DMS 273 (cell line): Measurements from ENCODE around the gene AGRP.
"Not testable (repeated sequence)": the region's sequence is repeated elsewhere in the genome, so short reads cannot be mapped to it uniquely, and the experiment has no call there.

Source experiments
- DNase-seq: peaks from one replicate; lab custom pipeline; 2025; ENCODE audit not compliant: unreplicated experiment; lab: John Stamatoyannopoulos, UW

The AGRP gene

DNA sequence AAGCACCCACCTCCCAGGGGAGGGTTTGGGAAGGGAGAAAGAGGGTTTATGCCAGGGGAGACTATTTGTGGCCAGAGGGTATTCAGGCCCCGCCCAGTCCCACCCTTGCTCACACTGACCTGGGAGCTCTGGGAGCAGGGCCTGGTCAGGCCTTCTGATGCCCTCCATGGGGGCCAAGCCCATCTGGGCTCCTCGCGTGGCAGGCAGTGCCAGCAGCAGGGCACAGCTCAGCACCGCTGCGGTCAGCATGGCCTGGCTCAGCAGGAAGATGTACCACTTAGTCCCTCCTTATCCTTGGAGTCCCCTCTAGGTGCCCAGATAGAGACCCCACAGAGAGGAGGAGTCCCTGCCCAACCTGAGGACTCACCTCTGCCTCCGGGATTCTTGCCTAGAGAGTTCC is at the start of gene AGRP:
AGRP (minus strand) TSS at position 398 of the 400 bp plus-strand sequence; CDS start at position 249, 149 bp downstream.
- no peak for DNase-seq

GRCh38 chr16:67531247-67531646 is 47.9 kb upstream of the AGRP start:
- no peak for DNase-seq

GRCh38 chr16:67530013-67530939 is 46.9 kb upstream of the AGRP start:
- peak; percentile 68 for DNase-seq

DNA sequence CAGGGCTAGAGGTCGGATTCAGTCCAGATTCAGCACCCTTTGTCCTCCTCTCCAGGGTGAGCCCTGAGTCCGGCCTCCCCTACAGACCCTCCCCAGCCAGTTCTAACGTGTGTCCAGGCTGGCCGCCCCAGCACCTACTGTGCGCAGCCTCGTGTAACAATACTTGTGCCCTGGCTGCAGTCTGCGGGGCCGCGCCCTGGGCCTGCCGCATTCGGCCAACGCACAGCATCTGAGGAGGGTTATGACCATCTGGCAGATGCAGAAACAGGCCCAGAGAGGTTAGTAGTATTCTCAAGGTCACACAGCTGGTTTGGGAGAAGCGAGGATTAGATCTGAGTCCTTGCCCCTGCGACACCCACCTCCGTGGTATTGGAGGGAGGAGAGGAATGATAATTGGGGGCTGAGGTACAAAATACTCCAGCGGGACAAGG is 46.2 kb upstream of the AGRP start:
- peak; percentile 60 for DNase-seq

GRCh38 chr16:67528870-67529581 is 45.7 kb upstream of the AGRP start:
- DNase-seq: peak; percentile 73

- peak; percentile 73 for DNase-seq
These were observed 45.0 kb upstream of the AGRP start, which contains the start of gene RIPOR1 for GRCh38 chr16:67528222-67528869. Gene RIPOR1, plus strand, starts transcription at chr16:67528829. Its CDS starts 9,618 bp downstream, at chr16:67538447.

DNA sequence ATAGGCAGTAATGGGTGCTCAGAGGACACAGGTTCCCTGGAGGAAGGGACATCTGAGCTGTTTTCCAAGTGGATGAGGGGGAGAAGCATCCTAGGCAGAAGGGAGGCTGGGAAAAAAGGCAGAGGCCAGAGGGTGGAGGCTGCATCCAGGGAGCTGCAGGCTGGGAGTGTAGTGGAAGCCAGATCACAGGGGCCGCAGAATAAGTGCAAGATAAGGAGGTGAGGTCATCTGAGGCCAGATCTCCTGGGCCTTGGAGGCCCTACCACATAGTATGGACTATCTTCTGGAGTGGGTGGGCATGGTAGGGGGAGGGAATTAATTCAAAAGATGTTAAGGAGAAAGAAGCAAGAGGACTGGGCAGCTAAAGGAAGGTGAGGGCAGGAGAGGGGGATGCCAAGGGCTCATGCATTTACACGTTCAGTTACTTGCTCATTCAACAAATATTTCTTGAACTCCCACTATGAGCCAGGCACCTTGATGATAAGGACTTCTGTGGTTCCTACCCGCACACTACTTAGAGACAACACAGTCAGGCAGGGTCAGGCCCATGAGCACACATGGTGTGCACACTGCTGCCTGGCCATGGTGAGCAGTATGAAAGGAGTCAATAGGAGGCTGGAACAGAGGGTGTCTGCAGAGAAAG is 42.9 kb upstream of the AGRP start:
- no peak for DNase-seq

DNA sequence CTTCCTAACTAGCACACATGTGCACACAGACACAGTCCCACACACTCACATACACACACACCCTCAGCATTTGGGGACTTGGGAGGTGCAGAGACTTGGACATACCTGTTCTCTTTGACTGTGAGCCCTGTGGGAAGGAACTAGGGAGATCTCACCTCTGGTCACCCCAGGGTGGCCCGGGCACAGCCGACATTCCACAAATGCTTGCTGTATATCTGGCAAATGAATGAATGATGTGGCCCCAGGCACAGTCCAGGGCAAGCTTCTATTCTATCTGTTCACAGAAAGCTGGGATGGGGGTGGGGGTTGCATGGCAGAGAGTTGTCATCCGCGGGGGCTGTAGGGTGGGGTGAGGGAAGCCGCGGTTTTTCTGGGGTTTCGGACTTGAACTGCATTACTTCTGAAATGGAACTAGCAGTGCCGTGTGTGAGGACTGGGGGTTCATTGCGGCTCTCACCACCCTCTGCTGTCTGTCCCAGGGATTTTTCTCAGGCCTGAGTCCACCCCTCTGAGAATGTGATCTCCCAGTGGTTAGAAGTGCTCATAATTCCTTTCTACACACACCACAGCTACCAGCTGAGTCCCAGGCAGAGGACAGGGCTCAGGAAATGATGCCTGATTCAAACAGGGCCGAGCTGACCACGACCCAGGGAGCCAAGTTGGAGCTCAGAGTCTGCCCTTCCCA is 42.0 kb upstream of the AGRP start:
- no peak for DNase-seq

- peak; percentile 99 for DNase-seq
These were observed 37.9 kb upstream of the AGRP start for GRCh38 chr16:67521095-67521804.

DNA sequence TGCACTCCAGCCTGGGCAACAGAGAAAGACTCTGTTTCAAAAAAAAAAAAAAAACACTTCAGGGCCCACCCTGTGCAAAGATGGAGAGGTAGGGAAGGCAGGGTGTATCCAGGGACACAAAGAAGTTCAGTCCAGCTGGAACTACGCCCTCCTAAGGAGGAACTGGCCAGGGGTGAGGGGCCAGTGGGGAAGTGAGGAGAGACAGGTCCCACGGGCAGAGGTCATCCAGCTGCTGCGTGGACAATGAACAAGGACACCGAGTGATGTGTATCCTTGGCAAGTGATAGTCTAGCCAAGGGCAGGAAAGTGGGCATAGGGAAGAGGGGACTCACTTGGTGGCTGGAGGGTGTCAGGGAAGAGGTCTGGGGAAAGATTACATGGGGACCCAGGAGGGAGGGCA is 35.9 kb upstream of the AGRP start:
- no peak for DNase-seq

GRCh38 chr16:67518676-67519075 is 35.3 kb upstream of the AGRP start:
- DNase-seq: no peak

GRCh38 chr16:67517661-67518423 is 34.5 kb upstream of the AGRP start:
- DNase-seq: no peak

DNA sequence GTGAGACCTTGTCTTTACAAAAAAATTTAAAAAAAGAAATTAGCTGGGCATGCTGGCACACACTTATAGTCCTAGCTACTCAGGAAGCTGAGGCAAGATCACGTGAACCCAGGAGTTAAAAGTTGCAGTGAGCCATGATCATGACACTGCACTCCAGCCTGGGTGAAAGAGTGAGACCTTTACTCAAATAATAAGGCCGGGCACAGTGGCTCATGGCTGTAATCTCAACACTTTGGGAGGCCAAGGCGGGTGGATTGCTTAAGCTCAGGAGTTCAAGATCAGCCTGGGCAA is 33.8 kb upstream of the AGRP start:
- DNase-seq: no peak

GRCh38 chr16:67516296-67517154 is 33.2 kb upstream of the AGRP start:
- DNase-seq: no peak

- DNase-seq: peak; percentile 93
These were observed 31.1 kb upstream of the AGRP start for GRCh38 chr16:67514382-67514828.

- not testable (repeated sequence) for DNase-seq
These were observed 30.5 kb upstream of the AGRP start for GRCh38 chr16:67513892-67514291.

DNA sequence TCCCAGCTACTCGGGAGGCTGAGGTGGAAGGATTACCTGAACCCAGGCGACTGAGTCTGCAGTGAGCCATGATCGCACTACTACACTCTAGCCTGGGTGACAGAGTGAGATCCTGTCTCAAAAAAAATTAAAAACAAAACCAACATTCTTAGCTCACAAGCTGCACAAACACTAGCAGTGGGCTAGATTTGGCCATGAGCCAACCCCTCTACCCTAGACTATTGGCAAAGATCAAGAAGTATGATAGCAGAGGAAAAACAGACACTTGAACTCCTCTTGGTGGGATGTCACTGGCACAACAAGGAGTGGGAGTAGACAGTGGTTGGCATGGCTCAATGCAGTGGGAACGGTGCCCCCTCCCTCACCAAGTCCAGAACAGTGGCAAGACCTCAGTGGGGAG is 25.7 kb upstream of the AGRP start:
- no peak for DNase-seq

GRCh38 chr16:67506468-67506867 is 23.1 kb upstream of the AGRP start:
- DNase-seq: no peak
